GM21381 (cell line): Measurements from ENCODE around the gene MORF4L2.

Source experiments
- ATAC-seq: cut with Tn5 transposase; IDR thresholded peaks from one replicate; pipeline ENCODE4 v1.9.1; 2021; ENCODE audit warnings: mild to moderate bottlenecking, moderate library complexity; ENCODE audit not compliant: unreplicated experiment

Gene MORF4L2

GRCh38 chrX:103637604-103638338 is 48.7 kb downstream of the MORF4L2 start:
- no peak for ATAC-seq

GRCh38 chrX:103635436-103635835 is 51.1 kb downstream of the MORF4L2 start:
- ATAC-seq: no peak

GRCh38 chrX:103631145-103631544 is 55.4 kb downstream of the MORF4L2 start:
- no peak for ATAC-seq

- no peak for ATAC-seq
Measured at GRCh38 chrX:103630171-103630511, 56.4 kb downstream of the MORF4L2 start.

GRCh38 chrX:103629318-103630170 is 57.0 kb downstream of the MORF4L2 start:
- peak; percentile 43 for ATAC-seq

GRCh38 chrX:103628386-103629317 is 57.8 kb downstream of the MORF4L2 start, which contains the start of gene TCEAL1:
Gene TCEAL1, plus strand, starts transcription at chrX:103628975. Its CDS starts 942 bp downstream, at chrX:103629917.
- peak; percentile 73 for ATAC-seq

- ATAC-seq: no peak
Measured at GRCh38 chrX:103626855-103627254, 59.6 kb downstream of the MORF4L2 start.
